HG02852 (cell line): ENCODE data around the gene KISS1.
"Not testable (repeated sequence)": the region's sequence is repeated elsewhere in the genome, so short reads cannot be mapped to it uniquely, and the experiment has no call there.

ENCODE experiments used
- ATAC-seq: cut with Tn5 transposase; IDR thresholded peaks from one replicate; pipeline ENCODE4 v1.9.1; 2021; ENCODE audit warnings: mild to moderate bottlenecking, moderate library complexity; ENCODE audit not compliant: unreplicated experiment

The KISS1 gene

GRCh38 chr1:204196068-204196795 lies at the start of gene KISS1:
Gene KISS1, minus strand, starts transcription at chr1:204196491. Its CDS starts 3,615 bp downstream, at chr1:204192876.
- no peak for ATAC-seq

GRCh38 chr1:204242920-204243319 lies 46.6 kb upstream of the KISS1 start:
- ATAC-seq, result no peak

- no peak for ATAC-seq
These were observed 45.6 kb upstream of the KISS1 start for GRCh38 chr1:204241914-204242313.

GRCh38 chr1:204241050-204241449 lies 44.8 kb upstream of the KISS1 start:
- no peak for ATAC-seq

- no peak for ATAC-seq
These were observed 43.9 kb upstream of the KISS1 start for GRCh38 chr1:204240233-204240632.

GRCh38 chr1:204239401-204239800 lies 43.1 kb upstream of the KISS1 start:
- ATAC-seq, result not testable (repeated sequence)

GRCh38 chr1:204238520-204238919 lies 42.2 kb upstream of the KISS1 start:
- ATAC-seq, result not testable (repeated sequence)

- ATAC-seq, result not testable (repeated sequence)
These were observed 41.2 kb upstream of the KISS1 start for GRCh38 chr1:204237515-204237914.

- ATAC-seq, result no peak
These were observed 36.2 kb upstream of the KISS1 start for GRCh38 chr1:204232526-204232925.

- no peak for ATAC-seq
These were observed 33.9 kb upstream of the KISS1 start for GRCh38 chr1:204230211-204230610.

GRCh38 chr1:204228896-204229295 lies 32.6 kb upstream of the KISS1 start:
- ATAC-seq, result no peak

GRCh38 chr1:204227996-204228785 lies 31.9 kb upstream of the KISS1 start:
- no peak for ATAC-seq

GRCh38 chr1:204227351-204227750 lies 31.1 kb upstream of the KISS1 start:
- ATAC-seq, result no peak

GRCh38 chr1:204225841-204226735 lies 29.8 kb upstream of the KISS1 start:
- ATAC-seq, result no peak

GRCh38 chr1:204224655-204225054 lies 28.4 kb upstream of the KISS1 start:
- ATAC-seq, result no peak

- no peak for ATAC-seq
These were observed 27.0 kb upstream of the KISS1 start for GRCh38 chr1:204223129-204223860.

- ATAC-seq, result no peak
These were observed 26.4 kb upstream of the KISS1 start for GRCh38 chr1:204222764-204223055.

- ATAC-seq, result no peak
These were observed 25.9 kb upstream of the KISS1 start for GRCh38 chr1:204222006-204222763.

GRCh38 chr1:204221271-204221670 lies 25.0 kb upstream of the KISS1 start:
- ATAC-seq, result no peak
